ENCODE results near the gene SGSH. TPM values are rescaled to one million over a fixed set of nuclear protein-coding genes. Genes with fewer than 3 reads are reported as not detected.

SGSH gene
- polyA plus RNA-seq, 1 donor (not counting 4 experiments of a cell fraction or from before 2014, with no cell fraction given): 9.6 TPM

GRCh38 chr17:80198144-80198661 lies 21.9 kb downstream of the SGSH start:
- H3K9ac ChIP-seq (ENCODE audit: control insufficient read depth, extremely low read depth, insufficient read depth, low read length): no peak overlapping the region
- TF ChIP-seq EZH2 (IDR thresholded peaks at IDR 0.05; ENCODE audit: low read length) (no peak), CTCF (optimal IDR thresholded peaks at IDR 0.05 in 1 of 3, IDR thresholded peaks at IDR 0.05 in 1 of 3, conservative IDR thresholded peaks at IDR 0.05 in 1 of 3; ENCODE audit: extremely low read depth in 1 of 3, insufficient read depth in 2 of 3, low read length in 3 of 3) (no peak)
- dilution Hi-C loops (cut with MboI; ENCODE audit: extremely low pct_ligation_motif_present, low sequenced_read_pairs): no loop called here

GRCh38 chr17:80196652-80197051 lies 23.5 kb downstream of the SGSH start:
- Histone ChIP-seq H3K36me3 (ENCODE audit: control insufficient read depth in 2 of 2, extremely low read depth in 1 of 2, insufficient read depth in 2 of 2, low read length in 2 of 2) (no peaks in the 10 kb centered on the region), H3K9me1 (ENCODE audit: control insufficient read depth, extremely low read depth, insufficient read depth, low read length) (no peaks in the 10 kb centered on the region), H3K4me3 (ENCODE audit: control insufficient read depth in 2 of 3, extremely low read depth in 1 of 3, insufficient read depth in 2 of 3, low read depth in 1 of 3, low read length in 3 of 3) (no peak overlapping the region), H3K4me1 (ENCODE audit: control insufficient read depth, extremely low read depth, insufficient read depth, low read length) (peaks cover 8% of the 10 kb centered on the region), H3K27ac (ENCODE audit: control insufficient read depth, insufficient read depth, low read length) (no peak overlapping the region), H3K4me2 (ENCODE audit: control insufficient read depth, extremely low read depth, insufficient read depth, low read depth, low read length) (no peak overlapping the region), H3K9me3 (ENCODE audit: control insufficient read depth, low read depth, low read length) (no peaks in the 10 kb centered on the region), H2AFZ (ENCODE audit: control insufficient read depth, low read length) (no peak overlapping the region), H4K20me1 (ENCODE audit: control insufficient read depth, extremely low read depth, insufficient read depth, low read length) (no peaks in the 10 kb centered on the region), H3K27me3 (ENCODE audit: control insufficient read depth, extremely low read depth, insufficient read depth, low read length) (no peaks in the 10 kb centered on the region), H3K79me2 (ENCODE audit: control insufficient read depth, insufficient read depth, low read length) (no peaks in the 10 kb centered on the region), H3K9ac (ENCODE audit: control insufficient read depth, extremely low read depth, insufficient read depth, low read length) (no peak overlapping the region)
- FAIRE-seq: no peak
- DNase-seq (ENCODE audit: low read depth, low spot score): no peak
- dilution Hi-C loops (cut with MboI; ENCODE audit: extremely low pct_ligation_motif_present, low sequenced_read_pairs): no loop called here
- no peak for TF ChIP-seq CTCF (optimal IDR thresholded peaks at IDR 0.05 in 1 of 3, IDR thresholded peaks at IDR 0.05 in 1 of 3, conservative IDR thresholded peaks at IDR 0.05 in 1 of 3; ENCODE audit: extremely low read depth in 1 of 3, insufficient read depth in 2 of 3, low read length in 3 of 3)
- no peak for TF ChIP-seq EZH2 (IDR thresholded peaks at IDR 0.05; ENCODE audit: low read length)

More at GRCh38 chr17:80198144-80198661, 21.9 kb downstream of the SGSH start:
- H3K36me3 ChIP-seq (ENCODE audit: control insufficient read depth in 2 of 2, extremely low read depth in 1 of 2, insufficient read depth in 2 of 2, low read length in 2 of 2): no peaks in the 10 kb centered on the region
- no peaks in the 10 kb centered on the region for H3K9me3 ChIP-seq (ENCODE audit: control insufficient read depth, low read depth, low read length)
- no peak for FAIRE-seq
- H4K20me1 ChIP-seq (ENCODE audit: control insufficient read depth, extremely low read depth, insufficient read depth, low read length): no peaks in the 10 kb centered on the region
- no peak overlapping the region for H2AFZ ChIP-seq (ENCODE audit: control insufficient read depth, low read length)
- no peak overlapping the region for H3K4me3 ChIP-seq (ENCODE audit: control insufficient read depth in 2 of 3, extremely low read depth in 1 of 3, insufficient read depth in 2 of 3, low read depth in 1 of 3, low read length in 3 of 3)
- no peak for DNase-seq (ENCODE audit: low read depth, low spot score)
- H3K4me2 ChIP-seq (ENCODE audit: control insufficient read depth, extremely low read depth, insufficient read depth, low read depth, low read length): no peak overlapping the region
- no peaks in the 10 kb centered on the region for H3K9me1 ChIP-seq (ENCODE audit: control insufficient read depth, extremely low read depth, insufficient read depth, low read length)
- no peak overlapping the region for H3K27ac ChIP-seq (ENCODE audit: control insufficient read depth, insufficient read depth, low read length)
- no peaks in the 10 kb centered on the region for H3K4me1 ChIP-seq (ENCODE audit: control insufficient read depth, extremely low read depth, insufficient read depth, low read length)
- H3K79me2 ChIP-seq (ENCODE audit: control insufficient read depth, insufficient read depth, low read length): no peaks in the 10 kb centered on the region
- H3K27me3 ChIP-seq (ENCODE audit: control insufficient read depth, extremely low read depth, insufficient read depth, low read length): no peaks in the 10 kb centered on the region
